NCI-H524 treated with DMSO at 0.1 percent for 48 hours (cell line): ENCODE data around the gene ANKRD33B.
"Not testable (repeated sequence)": the region's sequence is repeated elsewhere in the genome, so short reads cannot be mapped to it uniquely, and the experiment has no call there.

Experiments
- DNase-seq: peaks from one replicate; lab custom pipeline; 2025; lab: John Stamatoyannopoulos, UW

ANKRD33B gene

GRCh38 chr5:10563945-10564837 is at the start of gene ANKRD33B:
Gene ANKRD33B, plus strand, starts transcription at chr5:10564070. Its CDS starts 398 bp downstream, at chr5:10564468.
- peak; percentile 65 for DNase-seq

- DNase-seq = not testable (repeated sequence)
Measured at GRCh38 chr5:10514572-10514971, 49.3 kb upstream of the ANKRD33B start.

GRCh38 chr5:10515492-10515891 is 48.4 kb upstream of the ANKRD33B start:
- DNase-seq = no peak

- DNase-seq = no peak
Measured at GRCh38 chr5:10518347-10518746, 45.5 kb upstream of the ANKRD33B start.

GRCh38 chr5:10519729-10520128 is 44.1 kb upstream of the ANKRD33B start:
- no peak for DNase-seq

- no peak for DNase-seq
Measured at GRCh38 chr5:10520706-10521105, 43.2 kb upstream of the ANKRD33B start.

- no peak for DNase-seq
Measured at GRCh38 chr5:10521466-10522223, 42.2 kb upstream of the ANKRD33B start.

GRCh38 chr5:10522224-10522611 is 41.7 kb upstream of the ANKRD33B start:
- DNase-seq = no peak

GRCh38 chr5:10524376-10525123 is 39.3 kb upstream of the ANKRD33B start:
- peak; percentile 100 for DNase-seq

- DNase-seq = no peak
Measured at GRCh38 chr5:10525124-10525495, 38.8 kb upstream of the ANKRD33B start.

GRCh38 chr5:10527281-10527950 is 36.5 kb upstream of the ANKRD33B start:
- DNase-seq = no peak

GRCh38 chr5:10528056-10528816 is 35.6 kb upstream of the ANKRD33B start:
- peak; percentile 96 for DNase-seq

GRCh38 chr5:10528827-10529226 is 35.0 kb upstream of the ANKRD33B start:
- no peak for DNase-seq

GRCh38 chr5:10530601-10531320 is 33.1 kb upstream of the ANKRD33B start:
- no peak for DNase-seq

GRCh38 chr5:10532421-10532820 is 31.4 kb upstream of the ANKRD33B start:
- no peak for DNase-seq

- DNase-seq = no peak
Measured at GRCh38 chr5:10533226-10533625, 30.6 kb upstream of the ANKRD33B start.

GRCh38 chr5:10534561-10535530 is 29.0 kb upstream of the ANKRD33B start:
- DNase-seq = no peak

GRCh38 chr5:10536511-10536910 is 27.4 kb upstream of the ANKRD33B start:
- DNase-seq = no peak

GRCh38 chr5:10536931-10537579 is 26.8 kb upstream of the ANKRD33B start:
- no peak for DNase-seq
